Stomach (tissue), 9 donors: ENCODE measurements around the gene CPT1C. TPM values are rescaled to one million over a fixed set of nuclear protein-coding genes. Genes with fewer than 3 reads are reported as not detected.

Experiments
- DNase-seq, 2 donors: peaks; one replicate each; pipeline versions ENCODE4 v3.0.0 to v3.0.0-alpha.2; 2013 to 2019
- H3K27ac ChIP-seq, 5 donors: fragments of 200-600 bp in 4 of 5; sonication (generic) in 4 of 5; one replicate each; pipeline ENCODE4 v1.5.1; 2013 to 2019; ENCODE audit warnings: mild to moderate bottlenecking in 1 of 5, moderate library complexity in 1 of 5
- H3K27me3 ChIP-seq, 3 donors: fragments of 200-600 bp; sonication (generic); one replicate each; pipeline ENCODE4 v1.5.1; 2017 to 2019; ENCODE audit warnings: mixed run types in 1 of 3
- H3K36me3 ChIP-seq, 4 donors: fragments of 200-600 bp; sonication (generic); 1 replicate in 3 of 4; 2 replicates in 1 of 4; pipeline ENCODE4 v1.5.1; 2016 to 2019
- H3K4me1 ChIP-seq, 4 donors: fragments of 200-600 bp; sonication (generic); one replicate each; pipeline ENCODE4 v1.5.1; 2016 to 2019
- H3K4me3 ChIP-seq, 4 donors: fragments of 200-600 bp; sonication (generic) in 3 of 4; one replicate each; pipeline ENCODE4 v1.5.1; 2016 to 2019; ENCODE audit warnings: mild to moderate bottlenecking in 1 of 4
- H3K9me3 ChIP-seq, 4 donors: fragments of 200-600 bp; sonication (generic); one replicate each; pipeline ENCODE4 v1.5.1; 2016 to 2019
- EP300 ChIP-seq: sonication (generic); formaldehyde crosslinking; IDR thresholded peaks from one replicate; pipeline ENCODE4 v1.6.1; 2017; ENCODE audit warnings: antibody characterized with exemption
- POLR2A ChIP-seq, 4 donors: fragments of 450-650 bp; IDR thresholded peaks; one replicate each; pipeline ENCODE4 v1.6.1; 2016; ENCODE audit warnings: antibody characterized with exemption in 4 of 4, control low read depth in 2 of 4, mild to moderate bottlenecking in 1 of 4, moderate library complexity in 1 of 4
- POLR2AphosphoS5 ChIP-seq, 3 donors: sonication (generic); formaldehyde crosslinking; IDR thresholded peaks; one replicate each; pipeline ENCODE4 v1.6.1; 2016; ENCODE audit warnings: antibody characterized with exemption in 3 of 3
- WGBS, 5 donors: extraction: QIAGEN DNeasy Blood & Tissue Kit in 3 of 5; methylation state at CpG; one replicate each; pipeline versions ENCODE4 v1.1.5 to v1.1.7; 2013 to 2018; 5-methylcytosine and 5-hydroxymethylcytosine counted together
- intact Hi-C: fragments of 100-400 bp; cut with DNase I; formaldehyde crosslinking; loops from one replicate; pipeline ENCODE4 v1.15.1; 2023; ENCODE audit warnings: low total_unique reads
- polyA plus RNA-seq, 3 donors: library from polyadenylated mRNA; stranded (reverse); fragments of 200-250 nt; gene quantifications; one replicate each; pipeline ENCODE4 v1.2.3, GENCODE V29; 2013
- total RNA-seq, 5 donors: library from RNA; depleted of rRNA; stranded (reverse); fragments of >200 nt; gene quantifications; one replicate each; pipeline versions ENCODE4 v1.1.0 to v1.2.3, GENCODE V29; 2014 to 2016
- TF ChIP-seq, protein P1 (sequence below), 7 experiments: fragments of 450-650 bp in 4 of 7; fragments of 200-600 bp in 3 of 7; sonication (generic) in 3 of 7; IDR thresholded peaks; one replicate each; pipeline ENCODE4 v1.5.1; 2016 to 2019; ENCODE audit warnings: antibody characterized with exemption in 7 of 7, control low read depth in 2 of 7, mild to moderate bottlenecking in 1 of 7
- donor health status: healthy with polysubstance abuse.
- donor health status: Bipolar disorder and iron deficiency.
- donor health status: healthy.

CPT1C gene
- total and polyA plus RNA-seq, 8 donors = 1.8 to 35.6 (median 3.1) TPM; not detected in 2

DNA sequence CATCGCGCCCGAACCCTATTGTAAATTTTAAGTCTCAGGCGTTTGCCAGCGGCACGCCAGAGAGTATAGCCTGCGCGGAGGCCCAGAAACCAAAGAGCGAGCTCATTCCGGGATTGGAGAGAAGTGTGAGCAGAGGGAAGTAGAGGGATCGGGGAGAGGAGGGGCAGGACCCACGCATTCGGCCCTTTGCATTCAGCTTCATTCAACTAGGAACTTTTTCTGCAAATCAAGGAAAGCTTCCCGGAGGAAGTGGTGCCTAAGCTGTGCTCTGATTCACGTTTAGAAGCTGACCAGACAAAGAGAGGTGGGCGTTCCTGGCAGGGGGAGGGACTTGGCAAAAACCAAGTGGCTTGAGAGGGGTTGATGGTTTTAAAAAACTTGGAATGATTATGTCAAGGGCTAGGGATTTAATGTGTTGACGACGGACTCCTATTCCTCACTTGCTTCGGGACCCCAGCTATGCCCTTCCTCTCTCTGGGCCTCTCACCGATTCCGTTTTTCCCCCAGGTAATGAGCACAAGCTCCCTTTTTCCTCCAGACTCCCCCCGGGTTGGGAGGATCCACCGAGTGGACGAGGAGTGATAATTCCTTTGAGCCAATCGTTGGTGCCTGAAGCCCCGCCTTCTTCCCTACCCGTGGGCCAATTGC is 14.7 kb upstream of the CPT1C start:
- DNase-seq = peak; percentile 84 to 96
- intact Hi-C loops = no loop called here
- TF ChIP-seq, protein P1, sequence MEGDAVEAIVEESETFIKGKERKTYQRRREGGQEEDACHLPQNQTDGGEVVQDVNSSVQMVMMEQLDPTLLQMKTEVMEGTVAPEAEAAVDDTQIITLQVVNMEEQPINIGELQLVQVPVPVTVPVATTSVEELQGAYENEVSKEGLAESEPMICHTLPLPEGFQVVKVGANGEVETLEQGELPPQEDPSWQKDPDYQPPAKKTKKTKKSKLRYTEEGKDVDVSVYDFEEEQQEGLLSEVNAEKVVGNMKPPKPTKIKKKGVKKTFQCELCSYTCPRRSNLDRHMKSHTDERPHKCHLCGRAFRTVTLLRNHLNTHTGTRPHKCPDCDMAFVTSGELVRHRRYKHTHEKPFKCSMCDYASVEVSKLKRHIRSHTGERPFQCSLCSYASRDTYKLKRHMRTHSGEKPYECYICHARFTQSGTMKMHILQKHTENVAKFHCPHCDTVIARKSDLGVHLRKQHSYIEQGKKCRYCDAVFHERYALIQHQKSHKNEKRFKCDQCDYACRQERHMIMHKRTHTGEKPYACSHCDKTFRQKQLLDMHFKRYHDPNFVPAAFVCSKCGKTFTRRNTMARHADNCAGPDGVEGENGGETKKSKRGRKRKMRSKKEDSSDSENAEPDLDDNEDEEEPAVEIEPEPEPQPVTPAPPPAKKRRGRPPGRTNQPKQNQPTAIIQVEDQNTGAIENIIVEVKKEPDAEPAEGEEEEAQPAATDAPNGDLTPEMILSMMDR (IDR thresholded peaks at IDR 0.05) = no peak
- TF ChIP-seq POLR2AphosphoS5 (IDR thresholded peaks at IDR 0.05) = peak in 2 of 3 donors; percentile 28 to 39
- peak overlapping the region; percentile 35 to 84 (median 59) for H3K4me3 ChIP-seq
- peaks cover 42 to 63% (median 58%) of the 10 kb centered on the region in 4 donors for H3K4me1 ChIP-seq
- no peaks in the 10 kb centered on the region for H3K9me3 ChIP-seq
- 1 to 4% (median 1%) methylated on average over 26 to 27 of the region's 27 CpGs for WGBS, 5 donors
- H3K27me3 ChIP-seq = no peaks in the 10 kb centered on the region
- H3K36me3 ChIP-seq = peaks cover 4 to 14% (median 5%) of the 10 kb centered on the region in 4 donors
- peak overlapping the region; percentile 69 to 95 (median 93) for H3K27ac ChIP-seq

DNA sequence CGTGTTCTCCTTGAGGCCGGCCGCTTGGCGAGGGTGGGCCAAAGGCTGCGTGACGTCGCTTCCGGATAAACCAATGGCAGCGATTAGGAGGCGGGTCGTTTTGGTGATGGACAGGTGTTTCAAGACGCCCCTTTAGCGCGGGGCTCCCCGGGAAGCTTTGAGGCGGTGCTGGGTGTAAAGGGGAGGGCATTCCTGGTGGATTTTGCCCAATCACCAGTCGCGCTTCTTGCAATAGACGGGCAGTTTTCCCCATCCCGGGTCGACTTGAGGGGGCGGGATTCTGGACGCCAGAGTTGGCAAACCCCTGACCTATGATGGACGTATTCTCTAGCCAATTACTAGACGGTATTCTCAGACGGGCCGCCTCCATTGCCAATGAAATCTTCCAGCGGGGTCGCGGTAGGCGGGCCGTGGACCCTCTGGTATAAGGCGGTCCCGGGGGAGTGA is 14.1 kb upstream of the CPT1C start:
- peak; percentile 100 for DNase-seq
- Histone ChIP-seq H3K9me3 (no peaks in the 10 kb centered on the region), H3K27ac (peak overlapping the region; percentile 84 to 95 (median 93)), H3K36me3 (peaks cover 8 to 20% (median 10%) of the 10 kb centered on the region in 4 donors), H3K27me3 (no peaks in the 10 kb centered on the region), H3K4me3 (peak overlapping the region; percentile 75 to 99 (median 90)), H3K4me1 (peaks cover 42 to 65% (median 57%) of the 10 kb centered on the region in 4 donors)
- intact Hi-C loops = no loop called here
- TF ChIP-seq POLR2A (IDR thresholded peaks at IDR 0.05) = peak in 1 of 4 donors; percentile 6
- TF ChIP-seq, protein P1 (IDR thresholded peaks at IDR 0.05) = no peak
- peak in 1 of 3 donors; percentile 66 for TF ChIP-seq POLR2AphosphoS5 (IDR thresholded peaks at IDR 0.05)
- TF ChIP-seq EP300 = no peak
- 0 to 1% (median 1%) methylated on average over 9 to 34 of the region's 34 CpGs for WGBS, 5 donors

DNA sequence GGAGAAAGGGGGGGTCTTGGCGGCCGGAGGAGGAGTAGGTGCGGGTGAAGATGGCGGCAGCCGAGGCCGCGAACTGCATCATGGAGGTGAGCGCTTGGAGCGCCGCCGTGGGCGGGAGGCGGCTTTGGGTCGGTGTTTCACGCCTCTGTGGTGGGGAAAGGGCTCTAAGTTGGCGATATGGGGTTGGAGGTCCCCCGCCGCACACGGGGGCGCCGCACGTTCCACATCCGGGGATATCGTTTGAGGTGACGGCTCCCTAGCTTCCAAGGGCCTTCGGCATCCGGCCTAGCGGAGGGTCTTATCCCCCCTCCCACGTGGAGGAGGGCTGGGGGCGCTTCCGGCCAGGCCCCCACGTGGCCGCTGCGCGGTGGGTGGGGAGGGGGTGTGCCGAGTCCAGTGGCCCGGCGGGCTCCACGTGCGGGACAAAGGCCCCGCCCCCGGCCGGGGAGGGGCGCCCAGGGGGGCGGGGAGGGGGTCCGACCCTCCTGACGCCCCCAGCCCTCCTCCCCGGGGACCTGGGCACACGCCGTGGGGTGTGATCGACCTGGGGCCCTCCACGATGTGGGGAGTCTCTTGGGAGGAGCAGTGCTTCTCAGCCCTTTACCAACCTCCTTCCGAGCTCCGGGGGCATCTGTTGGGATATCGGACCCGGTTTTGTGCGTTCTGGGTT is 13.6 kb upstream of the CPT1C start, which contains the start of gene PRMT1:
Gene PRMT1 (plus strand): TSS at position 41 of the 670 bp plus-strand sequence. CDS start 10 bp downstream, at position 51.
- Histone ChIP-seq H3K27ac (peak within 1 kb of the TSS; percentile 84 to 95 (median 93)), H3K36me3 (peaks cover 13 to 25% (median 15%) of the 10 kb centered on the region in 4 donors), H3K27me3 (no peaks in the 10 kb centered on the region), H3K4me3 (peak within 1 kb of the TSS; percentile 75 to 99 (median 90)), H3K4me1 (peaks cover 39 to 61% (median 51%) of the 10 kb centered on the region in 4 donors), H3K9me3 (no peaks in the 10 kb centered on the region)
- DNase-seq = peak in 1 of 2 donors; percentile 87
- intact Hi-C loops = no loop called here
- 0 to 2% (median 1%) methylated on average over 18 to 57 of the region's 57 CpGs for WGBS, 5 donors
- no peak for TF ChIP-seq EP300
- peak in 1 of 4 donors; percentile 73 for TF ChIP-seq POLR2A (IDR thresholded peaks at IDR 0.05)
- TF ChIP-seq, protein P1 (IDR thresholded peaks at IDR 0.05) = no peak
- peak in 2 of 3 donors; percentile 52 to 77 for TF ChIP-seq POLR2AphosphoS5 (IDR thresholded peaks at IDR 0.05)

DNA sequence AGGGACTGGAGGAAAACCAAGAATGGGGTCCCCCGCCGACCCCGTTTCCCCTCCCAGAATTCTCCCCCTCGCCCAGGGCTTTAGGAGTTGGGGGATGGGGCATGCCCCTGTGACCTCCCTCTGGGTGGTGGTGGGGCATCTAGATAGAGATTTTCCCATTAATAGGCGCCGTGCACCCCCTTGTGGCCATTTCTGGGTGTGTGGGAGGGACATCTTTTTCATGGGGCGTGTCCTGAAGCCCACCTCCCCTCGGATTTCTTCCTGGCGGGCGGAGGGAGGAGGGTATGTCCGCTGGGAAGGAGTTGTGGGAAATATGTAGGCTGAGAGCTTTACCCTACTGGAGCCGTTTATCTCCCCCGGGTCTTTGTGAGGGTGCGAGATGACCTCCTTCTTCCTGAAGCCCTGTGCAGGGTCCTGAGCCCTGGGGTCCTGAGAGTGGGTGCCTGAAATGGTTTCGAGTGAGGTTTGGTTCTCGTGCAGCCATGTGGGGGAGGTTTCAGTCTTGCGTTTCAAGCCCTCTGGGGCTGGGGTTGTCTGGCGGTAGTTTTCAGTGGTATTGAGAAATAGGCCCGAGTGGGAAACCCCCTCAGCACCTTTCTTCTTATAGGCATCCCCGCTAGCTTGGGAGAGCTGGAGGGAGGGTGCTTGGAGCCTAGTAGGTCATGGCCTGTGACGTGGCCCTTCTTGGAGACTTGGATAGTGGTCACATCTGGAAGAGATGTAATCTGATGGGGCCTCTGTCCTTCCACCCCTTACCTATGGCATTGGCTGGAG is 12.8 kb upstream of the CPT1C start:
- intact Hi-C loops = no loop called here
- WGBS, 5 donors = 2 to 5% (median 3%) methylated on average over 19 to 21 of the region's 21 CpGs

More for the DNA sequence above, 12.8 kb upstream of the CPT1C start:
- Histone ChIP-seq H3K4me1 (peaks cover 39 to 57% (median 49%) of the 10 kb centered on the region in 4 donors), H3K36me3 (peaks cover 19 to 33% (median 23%) of the 10 kb centered on the region in 4 donors), H3K27me3 (no peaks in the 10 kb centered on the region), H3K9me3 (no peaks in the 10 kb centered on the region), H3K27ac (peak overlapping the region; percentile 84 to 95 (median 93)), H3K4me3 (peak overlapping the region; percentile 75 to 99 (median 90))
- TF ChIP-seq EP300 (no peak), POLR2AphosphoS5 (IDR thresholded peaks at IDR 0.05) (no peak), POLR2A (IDR thresholded peaks at IDR 0.05) (no peak)
- TF ChIP-seq, protein P1 (IDR thresholded peaks at IDR 0.05) = peak in 5 of 7 experiments; percentile 29 to 65 (median 44)
- DNase-seq = peak; percentile 68 to 92
